ENCODE measurements around the gene NLRP4.
"Not testable (repeated sequence)": the region's sequence is repeated elsewhere in the genome, so short reads cannot be mapped to it uniquely, and the experiment has no call there.

NLRP4 gene

DNA sequence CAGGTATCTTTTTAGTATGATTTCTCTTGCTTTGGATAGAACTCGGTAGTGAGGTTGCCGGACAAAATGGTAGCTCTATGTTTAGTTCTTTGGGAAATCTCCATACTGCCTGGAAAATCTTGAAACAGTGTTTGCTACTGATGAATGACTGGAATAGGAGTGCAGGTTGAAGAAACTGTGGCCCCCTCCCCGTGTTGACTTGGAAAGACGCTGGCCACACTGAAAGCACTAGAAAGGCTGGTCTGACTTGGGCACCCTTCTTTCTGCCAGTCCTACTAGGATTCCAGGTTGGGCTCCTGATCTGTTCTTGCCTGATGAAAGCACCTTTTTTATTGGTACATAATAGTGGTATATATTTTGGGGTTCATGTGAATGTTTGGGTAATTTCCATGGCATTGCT, 46.3 kb downstream of the NLRP4 start:
- DNase-seq: no peak

DNA sequence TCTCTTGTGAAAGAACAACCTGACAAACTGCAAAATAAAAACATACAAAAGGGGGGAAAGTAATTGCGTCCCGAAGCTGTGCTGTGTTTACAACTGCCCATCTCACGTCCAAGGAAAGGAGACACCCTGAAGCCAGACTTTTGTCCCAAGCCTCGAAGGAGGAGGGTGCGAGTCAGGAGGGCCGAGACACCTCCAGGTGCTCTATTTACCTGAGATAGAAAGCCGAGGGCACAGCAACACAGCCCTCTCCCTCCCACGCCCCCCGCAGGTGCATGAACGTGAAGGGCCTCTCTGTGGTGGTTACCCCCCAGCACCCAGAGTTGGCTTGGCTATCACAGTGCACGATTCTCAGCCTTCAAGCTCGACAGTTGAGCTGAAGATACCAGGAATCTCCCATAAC, 62.6 kb downstream of the NLRP4 start:
- no peak for DNase-seq

DNA sequence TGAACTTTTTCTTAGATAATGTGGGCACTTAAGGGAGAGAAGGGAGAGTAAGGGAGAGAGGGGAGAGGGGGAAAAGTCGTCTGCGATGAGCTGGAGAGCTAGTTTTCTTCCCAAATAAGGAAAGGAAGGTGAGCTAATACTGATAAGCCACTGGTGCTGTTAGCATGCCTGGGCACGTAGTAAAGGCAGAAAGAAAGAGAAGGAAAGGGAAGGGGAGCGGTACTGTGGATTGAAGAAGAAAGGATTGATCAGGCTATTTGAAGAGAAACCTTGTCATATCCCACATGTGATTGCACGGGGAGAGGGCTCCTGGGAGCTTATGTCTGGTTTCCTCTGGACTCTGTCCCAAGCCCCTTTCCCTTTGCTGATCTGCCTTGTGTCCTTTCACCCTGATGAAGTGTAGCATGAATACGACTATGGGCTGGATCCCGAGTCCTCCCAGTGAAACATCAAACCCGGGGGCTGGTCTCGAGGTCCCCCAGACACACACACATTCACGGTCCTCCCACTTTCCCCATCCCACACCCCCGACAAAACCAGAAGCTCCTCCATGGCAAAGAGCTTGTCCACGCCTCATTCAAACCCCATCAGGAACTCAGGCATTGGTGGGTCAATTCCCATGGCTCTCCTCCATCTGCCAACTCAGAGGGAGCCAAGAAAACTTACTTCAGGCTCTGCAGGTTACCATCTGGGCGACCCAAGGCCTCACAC, 65.2 kb downstream of the NLRP4 start:
- DNase-seq: no peak

DNA sequence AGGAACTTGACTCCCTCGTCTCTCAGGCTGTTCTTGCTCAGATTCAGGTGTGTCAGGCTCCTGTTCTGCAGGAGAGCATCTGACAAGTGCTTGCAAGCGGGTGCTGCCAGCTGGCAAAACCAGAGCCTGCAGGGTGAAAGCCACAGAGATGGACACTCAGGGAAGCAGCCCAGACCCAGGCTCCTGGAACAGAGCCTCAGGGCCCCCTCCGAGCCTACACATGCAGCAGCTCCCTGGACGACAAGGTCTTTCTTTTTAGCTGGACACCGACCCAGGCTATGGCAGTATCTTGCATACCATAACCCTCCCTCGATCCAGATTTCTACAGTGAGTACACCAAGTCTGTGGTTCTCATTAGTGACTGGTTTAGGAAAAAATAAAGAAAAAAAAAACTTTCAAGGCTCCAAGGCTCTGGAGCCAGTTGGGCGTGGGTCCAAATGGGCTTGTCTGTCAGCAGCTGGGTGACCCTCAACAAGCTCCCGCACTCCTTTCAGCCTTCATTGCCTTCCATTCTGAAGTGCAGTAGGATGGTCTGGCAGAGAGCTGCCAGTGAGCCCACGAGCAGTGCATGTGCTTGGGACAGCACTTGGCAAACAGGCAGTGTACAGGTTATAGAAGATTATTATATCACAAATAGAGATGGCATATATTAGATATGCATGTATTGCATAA, 65.9 kb downstream of the NLRP4 start:
- no peak for DNase-seq

DNA sequence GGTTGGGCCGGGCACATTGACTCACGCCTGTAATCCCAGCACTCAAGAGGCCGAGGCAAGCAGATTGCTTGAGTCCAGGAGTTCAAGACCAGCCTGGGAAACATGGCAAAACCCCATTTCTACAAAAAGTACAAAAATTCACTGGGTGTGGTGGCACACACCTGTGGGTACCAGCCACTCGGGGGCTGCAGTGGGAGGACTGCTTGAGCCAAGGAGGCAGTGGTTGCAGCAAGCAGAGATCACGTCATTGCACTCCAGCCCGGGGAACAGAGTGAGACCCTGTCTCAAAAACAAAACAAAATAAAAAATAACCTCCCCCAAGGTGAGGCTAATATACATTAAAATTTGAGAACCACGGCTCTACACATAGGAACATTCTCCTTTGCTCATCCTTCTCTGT, 70.9 kb downstream of the NLRP4 start:
- DNase-seq: no peak

DNA sequence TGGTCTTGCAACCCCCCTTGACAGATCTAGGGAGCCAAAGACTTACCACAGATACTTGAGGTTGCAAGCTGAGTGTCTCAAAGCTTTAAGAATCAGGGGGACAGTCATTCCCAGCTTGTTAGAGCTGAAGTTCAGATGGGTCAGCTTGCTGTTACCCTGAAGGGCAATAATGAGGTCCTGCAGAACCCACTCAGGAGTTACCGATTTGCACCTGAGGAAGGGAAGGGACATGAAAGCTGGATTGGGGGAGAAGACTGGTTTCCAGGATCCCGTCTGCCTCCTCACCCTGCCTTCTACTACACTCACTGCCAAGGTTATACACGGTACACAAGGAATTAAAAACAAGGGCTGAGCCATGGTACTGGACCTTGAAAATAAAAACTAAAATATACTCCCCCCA, 71.4 kb downstream of the NLRP4 start:
- no peak for DNase-seq

DNA sequence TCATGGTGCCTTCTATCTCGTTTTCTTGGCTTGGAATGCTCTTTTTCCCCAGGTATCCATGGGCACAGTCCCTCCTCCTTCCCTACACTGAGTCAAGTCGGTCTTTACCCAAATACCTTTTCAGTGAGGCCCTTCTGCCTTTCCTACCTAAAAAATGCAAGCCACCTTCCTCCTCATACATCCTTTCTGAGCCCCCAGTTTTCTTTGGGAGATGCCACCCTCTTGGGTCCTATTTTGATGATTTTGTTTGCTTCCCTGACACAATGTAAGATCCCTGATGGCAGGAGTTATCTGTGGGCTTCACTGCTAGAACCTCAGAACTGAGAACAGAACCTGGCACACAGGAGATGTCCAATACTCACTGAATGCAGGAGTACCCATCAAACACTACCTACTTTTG, 73.5 kb downstream of the NLRP4 start:
- no peak for DNase-seq

DNA sequence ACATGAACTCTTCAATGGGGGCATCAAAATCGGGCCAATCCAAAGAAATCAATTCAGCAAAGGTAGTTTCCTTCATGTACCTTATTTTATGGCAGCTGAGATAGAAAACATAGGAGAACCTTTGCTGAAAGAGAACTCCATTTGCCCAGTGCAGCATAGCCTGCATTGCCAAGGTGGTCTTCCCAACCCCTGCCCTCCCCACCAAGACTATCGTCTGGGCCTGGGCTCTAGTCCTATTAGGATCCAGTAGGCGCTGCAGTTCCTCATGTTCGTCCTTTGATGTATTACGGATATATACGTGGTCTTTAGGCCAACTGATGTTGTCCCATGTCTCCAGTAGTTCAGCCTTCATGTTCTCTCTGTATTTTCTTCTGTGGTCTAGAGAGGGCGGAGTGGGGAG, 76.6 kb downstream of the NLRP4 start:
- DNase-seq: no peak

DNA sequence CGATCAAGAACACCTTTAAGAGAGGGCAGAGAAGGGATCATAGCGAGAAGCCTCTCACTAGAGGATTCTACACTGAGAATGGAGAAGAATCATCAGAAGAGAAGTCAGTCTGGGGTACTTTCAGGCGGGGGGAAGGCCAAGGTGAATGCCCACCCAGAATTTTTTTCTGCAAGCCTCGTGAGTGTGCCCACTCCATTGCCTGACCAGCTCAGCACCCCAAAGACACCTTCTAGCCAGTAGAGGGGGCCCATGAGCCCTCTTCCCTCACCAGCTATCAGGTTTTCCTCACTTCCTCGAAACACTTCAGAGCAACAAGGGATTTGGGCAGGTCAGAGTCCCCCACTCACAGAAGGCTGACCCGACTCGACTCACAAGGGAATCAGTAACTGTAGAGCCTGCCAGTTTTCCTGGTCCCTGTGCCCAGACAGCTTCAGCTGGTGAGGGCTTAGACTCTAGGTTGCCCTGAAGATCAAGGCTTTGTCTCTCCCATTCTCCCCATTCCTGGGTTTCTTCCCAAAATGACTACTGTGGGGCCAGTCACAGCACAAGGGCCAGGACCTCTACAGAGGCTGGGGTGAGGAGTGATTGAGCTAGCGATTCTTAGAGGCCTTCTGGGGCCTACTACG, 77.4 kb downstream of the NLRP4 start:
- no peak for DNase-seq

DNA sequence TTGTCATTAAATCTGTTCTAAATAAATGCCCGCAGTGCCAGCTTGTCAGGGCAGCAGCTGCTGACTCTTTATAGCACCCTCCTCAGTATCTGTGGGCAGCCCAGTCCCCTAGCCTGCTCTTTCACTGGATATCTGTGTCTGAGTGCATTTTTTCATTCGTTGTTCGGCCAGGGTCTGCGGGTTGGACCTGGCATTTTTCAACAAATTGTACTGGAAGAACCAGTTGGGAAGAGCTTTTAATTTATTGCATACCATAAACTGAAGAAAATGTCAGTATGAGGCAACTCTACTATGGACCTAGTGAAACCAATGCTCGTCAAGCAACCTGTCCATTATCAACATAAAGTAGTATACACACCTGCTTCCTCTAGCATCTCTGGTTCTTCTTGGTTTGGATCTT, 87.2 kb downstream of the NLRP4 start:
- DNase-seq: no peak

DNA sequence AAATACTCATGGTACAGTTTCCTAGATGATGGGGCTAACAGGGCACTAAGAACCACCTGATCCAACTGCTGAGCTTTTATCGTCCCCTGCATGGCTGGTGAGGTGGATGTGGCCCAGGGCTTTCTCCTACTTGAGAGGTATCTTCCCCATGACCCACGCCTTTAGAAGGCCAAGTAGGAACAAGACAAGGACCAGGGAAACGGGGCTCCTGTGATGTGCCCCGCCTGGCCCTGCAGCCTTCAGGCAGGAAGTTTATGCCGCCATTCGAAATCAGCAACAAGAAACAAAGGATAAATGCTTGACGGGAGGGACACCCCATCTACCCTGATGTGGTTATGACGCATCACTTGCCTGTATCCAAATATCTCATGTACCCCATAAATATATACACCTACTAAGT, 91.7 kb downstream of the NLRP4 start:
- no peak for DNase-seq

DNA sequence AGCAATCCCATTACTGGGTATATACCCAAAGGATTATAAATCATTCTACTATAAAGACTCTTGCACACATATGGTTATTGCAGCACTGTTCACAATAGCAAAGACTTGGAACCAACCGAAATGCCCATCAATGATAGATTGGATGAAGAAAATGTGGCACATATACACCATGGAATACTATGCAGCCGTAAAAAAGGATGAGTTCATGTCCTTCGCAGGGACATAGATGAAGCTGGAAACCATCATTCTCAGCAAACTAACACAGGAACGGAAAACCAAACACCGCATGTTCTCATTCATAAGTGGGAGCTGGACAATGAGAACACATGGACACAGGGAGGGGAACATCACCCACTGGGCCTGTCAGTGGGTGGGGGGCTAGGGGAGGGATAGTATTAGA, 92.9 kb downstream of the NLRP4 start:
- DNase-seq: not testable (repeated sequence)

DNA sequence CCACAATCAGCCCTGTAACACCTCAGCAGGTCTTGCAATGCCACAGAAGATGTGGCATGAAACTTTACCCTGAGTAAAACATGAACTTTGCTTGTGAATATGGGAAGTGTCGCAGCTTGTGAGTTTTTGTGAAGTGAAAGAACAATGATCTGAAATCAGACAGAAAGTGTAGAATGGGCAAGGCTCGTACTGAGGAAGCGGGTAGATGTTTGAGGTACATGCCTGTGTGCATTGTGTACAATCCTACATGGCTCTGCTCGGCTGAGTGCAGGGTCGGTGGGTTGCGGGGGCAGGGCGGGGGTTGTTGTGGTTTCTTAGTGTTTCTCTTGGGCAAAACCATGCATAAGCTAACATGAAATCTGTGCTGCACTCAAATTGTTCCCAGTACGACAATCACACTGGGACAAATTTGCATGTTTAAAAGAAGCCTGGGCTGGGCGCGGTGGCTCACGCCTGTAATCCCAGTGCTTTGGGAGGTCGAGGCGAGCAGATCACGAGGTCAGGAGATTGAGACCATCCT, 94.7 kb downstream of the NLRP4 start:
- DNase-seq: no peak
